ENCODE measurements around the gene UMAD1.

UMAD1 gene

DNA sequence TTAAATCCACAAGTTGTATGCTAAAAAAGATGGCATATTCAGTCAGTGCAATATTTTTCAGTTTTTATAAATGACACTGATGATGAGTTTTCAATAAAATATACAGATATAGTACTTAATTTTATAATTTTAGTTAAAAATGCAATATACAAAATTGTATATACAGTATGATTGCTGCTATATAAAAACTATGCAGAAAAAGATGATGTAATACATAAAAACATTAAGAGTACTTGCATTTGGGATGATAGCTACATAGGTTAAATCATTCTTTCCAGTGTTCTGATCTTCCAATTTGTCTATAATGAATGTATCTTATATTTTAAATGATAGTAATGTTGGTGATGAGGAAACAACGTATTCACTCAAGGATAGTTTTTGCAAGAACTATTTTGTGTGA, 169.8 kb downstream of the UMAD1 start:
- intact Hi-C loops (cut with DNase I; ENCODE audit: low total_unique reads) = no loop called here
- no peak for DNase-seq
- no peak overlapping the region for H3K4me3 ChIP-seq
- TF ChIP-seq, protein P1, sequence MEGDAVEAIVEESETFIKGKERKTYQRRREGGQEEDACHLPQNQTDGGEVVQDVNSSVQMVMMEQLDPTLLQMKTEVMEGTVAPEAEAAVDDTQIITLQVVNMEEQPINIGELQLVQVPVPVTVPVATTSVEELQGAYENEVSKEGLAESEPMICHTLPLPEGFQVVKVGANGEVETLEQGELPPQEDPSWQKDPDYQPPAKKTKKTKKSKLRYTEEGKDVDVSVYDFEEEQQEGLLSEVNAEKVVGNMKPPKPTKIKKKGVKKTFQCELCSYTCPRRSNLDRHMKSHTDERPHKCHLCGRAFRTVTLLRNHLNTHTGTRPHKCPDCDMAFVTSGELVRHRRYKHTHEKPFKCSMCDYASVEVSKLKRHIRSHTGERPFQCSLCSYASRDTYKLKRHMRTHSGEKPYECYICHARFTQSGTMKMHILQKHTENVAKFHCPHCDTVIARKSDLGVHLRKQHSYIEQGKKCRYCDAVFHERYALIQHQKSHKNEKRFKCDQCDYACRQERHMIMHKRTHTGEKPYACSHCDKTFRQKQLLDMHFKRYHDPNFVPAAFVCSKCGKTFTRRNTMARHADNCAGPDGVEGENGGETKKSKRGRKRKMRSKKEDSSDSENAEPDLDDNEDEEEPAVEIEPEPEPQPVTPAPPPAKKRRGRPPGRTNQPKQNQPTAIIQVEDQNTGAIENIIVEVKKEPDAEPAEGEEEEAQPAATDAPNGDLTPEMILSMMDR (IDR thresholded peaks at IDR 0.05) = no peak
- no peaks in the 10 kb centered on the region for H3K9me3 ChIP-seq
- H3K36me3 ChIP-seq = no peaks in the 10 kb centered on the region
- H3K27ac ChIP-seq = no peak overlapping the region
- peaks cover 0 to 4% (median 0%) of the 10 kb centered on the region in 4 donors for H3K4me1 ChIP-seq
- H3K27me3 ChIP-seq = no peaks in the 10 kb centered on the region

GRCh38 chr7:7810826-7811225, 170.3 kb downstream of the UMAD1 start:
- Histone ChIP-seq H3K9me3 (no peaks in the 10 kb centered on the region), H3K27me3 (no peaks in the 10 kb centered on the region), H3K4me1 (peaks cover 0 to 4% (median 0%) of the 10 kb centered on the region in 4 donors), H3K36me3 (no peaks in the 10 kb centered on the region), H3K4me3 (no peak overlapping the region), H3K27ac (no peak overlapping the region)
- TF ChIP-seq, protein P1 (IDR thresholded peaks at IDR 0.05) = no peak
- no peak for DNase-seq
- intact Hi-C loops (cut with DNase I; ENCODE audit: low total_unique reads) = no loop called here

DNA sequence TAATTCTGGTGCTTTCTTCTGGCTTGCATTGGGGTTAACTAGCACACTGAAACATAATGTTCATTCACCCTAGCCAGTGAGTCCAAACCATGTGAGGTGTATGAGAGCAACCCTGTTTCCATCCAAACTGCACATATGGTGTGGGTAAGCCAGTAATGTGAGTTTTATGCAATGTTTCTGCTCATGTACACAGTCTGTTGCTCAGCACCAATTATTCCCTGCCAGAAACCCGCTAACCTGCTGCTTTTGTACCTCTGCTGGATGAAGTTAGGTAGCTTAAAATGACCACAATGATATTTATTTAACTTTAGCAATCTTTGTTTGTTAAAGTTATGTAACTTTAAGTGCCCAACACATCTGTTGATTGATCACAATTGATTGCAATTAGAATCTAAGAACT, 171.6 kb downstream of the UMAD1 start:
- Histone ChIP-seq H3K27ac (no peak overlapping the region), H3K4me3 (no peak overlapping the region), H3K4me1 (peaks cover 0 to 4% (median 0%) of the 10 kb centered on the region in 4 donors), H3K9me3 (no peaks in the 10 kb centered on the region), H3K36me3 (no peaks in the 10 kb centered on the region), H3K27me3 (no peaks in the 10 kb centered on the region)
- TF ChIP-seq, protein P1 (IDR thresholded peaks at IDR 0.05) = no peak
- intact Hi-C loops (cut with DNase I; ENCODE audit: low total_unique reads) = no loop called here
- DNase-seq = no peak

GRCh38 chr7:7815395-7815794, 174.8 kb downstream of the UMAD1 start:
- intact Hi-C loops (cut with DNase I; ENCODE audit: low total_unique reads) = no loop called here
- DNase-seq = no peak
- H3K27me3 ChIP-seq = no peaks in the 10 kb centered on the region
- H3K4me1 ChIP-seq = no peaks in the 10 kb centered on the region
- TF ChIP-seq, protein P1 (IDR thresholded peaks at IDR 0.05) = no peak
- H3K27ac ChIP-seq = no peak overlapping the region
- H3K4me3 ChIP-seq = no peak overlapping the region
- H3K9me3 ChIP-seq = no peaks in the 10 kb centered on the region
- no peaks in the 10 kb centered on the region for H3K36me3 ChIP-seq

DNA sequence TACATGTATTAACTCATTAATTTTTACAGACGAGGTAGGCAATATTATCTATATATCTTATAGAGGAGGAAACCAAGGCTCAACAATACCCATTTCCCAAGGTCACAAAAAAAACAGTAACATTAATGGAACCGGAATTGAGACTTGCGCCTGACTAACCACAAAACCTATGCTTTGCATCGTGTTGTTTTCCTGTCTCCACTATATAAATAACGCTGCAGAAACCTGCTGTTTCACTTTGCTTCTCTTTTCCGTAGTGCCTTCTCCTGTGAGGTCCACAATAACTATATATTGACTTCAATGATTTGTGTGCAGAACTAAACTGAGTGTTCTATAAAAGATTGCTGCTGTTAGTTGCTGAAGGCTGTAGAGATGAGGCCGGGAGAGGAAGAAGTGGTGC, 175.5 kb downstream of the UMAD1 start:
- H3K36me3 ChIP-seq = no peaks in the 10 kb centered on the region
- intact Hi-C loops (cut with DNase I; ENCODE audit: low total_unique reads) = no loop called here
- H3K9me3 ChIP-seq = no peaks in the 10 kb centered on the region
- TF ChIP-seq, protein P1 (IDR thresholded peaks at IDR 0.05) = no peak
- DNase-seq = no peak
- H3K27me3 ChIP-seq = no peaks in the 10 kb centered on the region
- H3K4me3 ChIP-seq = no peak overlapping the region
- H3K4me1 ChIP-seq = no peaks in the 10 kb centered on the region
- no peak overlapping the region for H3K27ac ChIP-seq
